Measurements from ENCODE around the gene ASIC3. TPM values are rescaled to one million over a fixed set of nuclear protein-coding genes. Genes with fewer than 3 reads are reported as not detected.

ASIC3 gene
- total RNA-seq, 4 donors from 2014 or later: 2.6 to 4.3 (median 3.1) TPM

- 84% methylated on average over 17 of the region's 17 CpGs; no CpG with 5 or more reads in 1 of the 2 donors for WGBS, 2 donors (ENCODE audit: low coverage in 1 of 2)
Measured at GRCh38 chr7:151095828-151096475, 47.6 kb downstream of the ASIC3 start.

GRCh38 chr7:151099486-151100211 is 51.3 kb downstream of the ASIC3 start:
- H3K4me3 ChIP-seq: no peak overlapping the region
- in situ Hi-C loops (cut with MboI; ENCODE audit: low pct_ligation_motif_present in 1 of 4, low pct_unique_long_range_greater_than_20kb in 1 of 4, low sequenced_read_pairs in 3 of 4) (loop anchor here in 1 of 4 donors (10.0 kb wide), 1 partner anchor 65 kb away; no protein-coding TSS in a partner anchor), intact Hi-C loops (cut with DNase I; ENCODE audit: low total_unique reads) (no loop called here)
- 40 to 69% methylated on average over 1 to 19 of the region's 20 CpGs for WGBS, 2 donors (ENCODE audit: low coverage in 1 of 2)
- no peaks in the 10 kb centered on the region for H3K9me3 ChIP-seq
- no peaks in the 10 kb centered on the region for H3K27me3 ChIP-seq
- TF ChIP-seq POLR2A (IDR thresholded peaks at IDR 0.05): no peak
- no peak overlapping the region for H3K27ac ChIP-seq
- no peaks in the 10 kb centered on the region for H3K36me3 ChIP-seq
- DNase-seq: no peak
- H3K4me1 ChIP-seq: peaks cover 0 to 4% (median 2%) of the 10 kb centered on the region in 4 donors

More at GRCh38 chr7:151095828-151096475, 47.6 kb downstream of the ASIC3 start:
- no peak for DNase-seq
- Histone ChIP-seq H3K36me3 (no peaks in the 10 kb centered on the region), H3K4me1 (peaks cover 0 to 16% (median 6%) of the 10 kb centered on the region in 4 donors), H3K4me3 (no peak overlapping the region), H3K27me3 (no peaks in the 10 kb centered on the region), H3K27ac (no peak overlapping the region), H3K9me3 (no peaks in the 10 kb centered on the region)
- TF ChIP-seq CTCF (IDR thresholded peaks at IDR 0.05) (no peak), POLR2A (IDR thresholded peaks at IDR 0.05) (no peak), POLR2AphosphoS5 (IDR thresholded peaks at IDR 0.05) (no peak), EP300 (IDR thresholded peaks at IDR 0.05; ENCODE audit: low read depth) (no peak)
- intact Hi-C loops (cut with DNase I; ENCODE audit: low total_unique reads): no loop called here
- in situ Hi-C loops (cut with MboI; ENCODE audit: low pct_ligation_motif_present in 1 of 4, low pct_unique_long_range_greater_than_20kb in 1 of 4, low sequenced_read_pairs in 3 of 4): no loop called here

- no peaks in the 10 kb centered on the region for H3K36me3 ChIP-seq
- H3K9me3 ChIP-seq: no peaks in the 10 kb centered on the region
- H3K27ac ChIP-seq: no peak overlapping the region
- H3K27me3 ChIP-seq: no peaks in the 10 kb centered on the region
- no peak for DNase-seq
- intact Hi-C loops (cut with DNase I; ENCODE audit: low total_unique reads) (no loop called here), in situ Hi-C loops (cut with MboI; ENCODE audit: low pct_ligation_motif_present in 1 of 4, low pct_unique_long_range_greater_than_20kb in 1 of 4, low sequenced_read_pairs in 3 of 4) (loop anchor here in 1 of 4 donors (10.0 kb wide), 1 partner anchor 66 kb away; no protein-coding TSS in a partner anchor)
- H3K4me1 ChIP-seq: peaks cover 0 to 3% (median 0%) of the 10 kb centered on the region in 4 donors
- TF ChIP-seq POLR2A (IDR thresholded peaks at IDR 0.05): no peak
- TF ChIP-seq EP300 (IDR thresholded peaks at IDR 0.05; ENCODE audit: low read depth): no peak
- TF ChIP-seq CTCF (IDR thresholded peaks at IDR 0.05): no peak
- no peak for TF ChIP-seq POLR2AphosphoS5 (IDR thresholded peaks at IDR 0.05)
- no peak overlapping the region for H3K4me3 ChIP-seq
- 96% methylated on average over 8 of the region's 10 CpGs; no CpG with 5 or more reads in 1 of the 2 donors for WGBS, 2 donors (ENCODE audit: low coverage in 1 of 2)
Measured at GRCh38 chr7:151100921-151101320, 52.6 kb downstream of the ASIC3 start.

GRCh38 chr7:151101621-151102396 is 53.5 kb downstream of the ASIC3 start:
- no peak for TF ChIP-seq EP300 (IDR thresholded peaks at IDR 0.05; ENCODE audit: low read depth)
- TF ChIP-seq CTCF (IDR thresholded peaks at IDR 0.05): no peak
- no peak for TF ChIP-seq POLR2AphosphoS5 (IDR thresholded peaks at IDR 0.05)
- TF ChIP-seq POLR2A (IDR thresholded peaks at IDR 0.05): no peak
- H3K36me3 ChIP-seq: no peaks in the 10 kb centered on the region
- H3K4me1 ChIP-seq: peaks cover 0 to 3% (median 0%) of the 10 kb centered on the region in 4 donors
- intact Hi-C loops (cut with DNase I; ENCODE audit: low total_unique reads) (no loop called here), in situ Hi-C loops (cut with MboI; ENCODE audit: low pct_ligation_motif_present in 1 of 4, low pct_unique_long_range_greater_than_20kb in 1 of 4, low sequenced_read_pairs in 3 of 4) (loop anchor here in 1 of 4 donors (10.0 kb wide), 1 partner anchor 67 kb away; no protein-coding TSS in a partner anchor)
- no peaks in the 10 kb centered on the region for H3K27me3 ChIP-seq
- 88 to 93% methylated on average over 3 to 24 of the region's 24 CpGs for WGBS, 2 donors (ENCODE audit: low coverage in 1 of 2)
- no peak overlapping the region for H3K4me3 ChIP-seq
- H3K9me3 ChIP-seq: no peaks in the 10 kb centered on the region
- H3K27ac ChIP-seq: no peak overlapping the region
- DNase-seq: no peak

Other genes with a start within 250 kb of the ASIC3 start
- 100 to 1,000 TPM in 3 of 4 donors, 10 to 100 TPM in 1; 30.4 to 369 (median 224) TPM for gene TMEM176B, start 248.2 kb upstream of the ASIC3 start, total RNA-seq
- 100 to 1,000 TPM in 3 of 4 donors, 10 to 100 TPM in 1; 44.6 to 210 (median 171) TPM for gene TMEM176A, start 247.8 kb upstream of the ASIC3 start, total RNA-seq
- 100 to 1,000 TPM; 143 to 687 (median 427) TPM for gene AOC1, start 196.0 kb upstream of the ASIC3 start, total RNA-seq
- 10 to 100 TPM in 3 of 4 donors, 1 to 10 TPM in 1; 9.5 to 39.0 (median 19.3) TPM for gene KCNH2, start 70.2 kb upstream of the ASIC3 start, total RNA-seq
- 10 to 100 TPM in 2 of 4 donors, 1 to 10 TPM in 2; 2.5 to 34.2 (median 7.0) TPM for gene NOS3, start 57.5 kb upstream of the ASIC3 start, total RNA-seq
- 1 to 10 TPM in 1 of 4 donors, not detected in 3; 1.1 TPM for gene ATG9B, start 24.0 kb upstream of the ASIC3 start, total RNA-seq
- 10 to 100 TPM; 33.3 to 76.4 (median 51.4) TPM for gene ABCB8, start 20.1 kb upstream of the ASIC3 start, total RNA-seq
- 10 to 100 TPM in 3 of 4 donors, 1 to 10 TPM in 1; 1.1 to 33.8 (median 10.7) TPM for gene CDK5, start 9.4 kb downstream of the ASIC3 start, total RNA-seq
- 100 to 1,000 TPM in 2 of 4 donors, 10 to 100 TPM in 2; 61.7 to 464 (median 83.2) TPM for gene SLC4A2, start 11.1 kb downstream of the ASIC3 start, total RNA-seq
- 100 to 1,000 TPM; 121 to 241 (median 144) TPM for gene FASTK, start 32.3 kb downstream of the ASIC3 start, total RNA-seq
- gene TMUB1, start 35.0 kb downstream of the ASIC3 start, total RNA-seq: 100 to 1,000 TPM in 1 of 4 donors, 10 to 100 TPM in 3; 67.5 to 105 (median 85.9) TPM
- gene AGAP3, start 37.9 kb downstream of the ASIC3 start, total RNA-seq: 10 to 100 TPM; 54.9 to 74.4 (median 63.8) TPM
- not detected for gene GBX1, start 119.2 kb downstream of the ASIC3 start, total RNA-seq
- not detected for gene ASB10, start 138.7 kb downstream of the ASIC3 start, total RNA-seq
- gene H2BK1, start 162.0 kb downstream of the ASIC3 start, total RNA-seq: not detected
- gene ABCF2, start 178.7 kb downstream of the ASIC3 start, total RNA-seq: 10 to 100 TPM in 3 of 4 donors, 1 to 10 TPM in 1; 10.0 to 30.8 (median 27.8) TPM
- 100 to 1,000 TPM in 1 of 4 donors, 10 to 100 TPM in 3; 48.4 to 104 (median 50.9) TPM for gene CHPF2, start 184.0 kb downstream of the ASIC3 start, total RNA-seq
- gene SMARCD3, start 200.2 kb downstream of the ASIC3 start, total RNA-seq: 10 to 100 TPM in 2 of 4 donors, 1 to 10 TPM in 2; 6.6 to 19.1 (median 9.9) TPM

All from transverse colon (tissue), 4 donors.